DMS53 treated with DMSO at 0.1 percent for 48 hours (cell line): Measurements from ENCODE around the gene EFNA5.

Experiments used
- DNase-seq: peaks from one replicate; lab custom pipeline; 2025; ENCODE audit not compliant: unreplicated experiment; lab: John Stamatoyannopoulos, UW

The EFNA5 gene

GRCh38 chr5:107646418-107646817, 24.3 kb downstream of the EFNA5 start:
- no peak for DNase-seq

GRCh38 chr5:107640568-107640967, 30.2 kb downstream of the EFNA5 start:
- DNase-seq = no peak

GRCh38 chr5:107639990-107640389, 30.7 kb downstream of the EFNA5 start:
- DNase-seq = no peak

GRCh38 chr5:107636555-107636954, 34.2 kb downstream of the EFNA5 start:
- DNase-seq = no peak

- DNase-seq = no peak
Observed at GRCh38 chr5:107636068-107636467, 34.7 kb downstream of the EFNA5 start.

- DNase-seq = no peak
Observed at GRCh38 chr5:107634981-107635848, 35.5 kb downstream of the EFNA5 start.

GRCh38 chr5:107633171-107633901, 37.4 kb downstream of the EFNA5 start:
- DNase-seq = no peak

- no peak for DNase-seq
Observed at GRCh38 chr5:107631805-107632362, 38.9 kb downstream of the EFNA5 start.

- DNase-seq = peak; percentile 26
Observed at GRCh38 chr5:107630184-107630583, 40.6 kb downstream of the EFNA5 start.

- no peak for DNase-seq
Observed at GRCh38 chr5:107624235-107624634, 46.5 kb downstream of the EFNA5 start.

- no peak for DNase-seq
Observed at GRCh38 chr5:107621089-107621488, 49.6 kb downstream of the EFNA5 start.

GRCh38 chr5:107619781-107620180, 51.0 kb downstream of the EFNA5 start:
- no peak for DNase-seq

- DNase-seq = peak; percentile 14
Observed at GRCh38 chr5:107618242-107618641, 52.5 kb downstream of the EFNA5 start.

- DNase-seq = no peak
Observed at GRCh38 chr5:107617052-107617451, 53.7 kb downstream of the EFNA5 start.

- no peak for DNase-seq
Observed at GRCh38 chr5:107616213-107616612, 54.5 kb downstream of the EFNA5 start.

- no peak for DNase-seq
Observed at GRCh38 chr5:107615299-107615817, 55.4 kb downstream of the EFNA5 start.

GRCh38 chr5:107612541-107612940, 58.2 kb downstream of the EFNA5 start:
- DNase-seq = no peak

GRCh38 chr5:107610798-107611197, 59.9 kb downstream of the EFNA5 start:
- no peak for DNase-seq

- DNase-seq = no peak
Observed at GRCh38 chr5:107607671-107608345, 62.9 kb downstream of the EFNA5 start.

- no peak for DNase-seq
Observed at GRCh38 chr5:107607196-107607595, 63.5 kb downstream of the EFNA5 start.

GRCh38 chr5:107605596-107606125, 65.1 kb downstream of the EFNA5 start:
- DNase-seq = no peak
